GM23338 (cell line): Measurements from ENCODE around the gene UTS2R. TPM values are rescaled to one million over a fixed set of nuclear protein-coding genes. Genes with fewer than 3 reads are reported as not detected.

Experiments
- ATAC-seq: fragments of 200-7000 bp; cut with Tn5 transposase; 3 replicates; pipeline ENCODE4 v1.9.1; 2020
- DNase-seq: peaks from one replicate; pipeline ENCODE4 v3.0.0-alpha.2; 2015; ENCODE audit warnings: low spot score
- H2AFZ ChIP-seq: fragments of 200-600 bp; sonication (generic); 2 replicates; pipeline ENCODE4 v1.8.0; 2016; ENCODE audit warnings: antibody characterized with exemption, mild to moderate bottlenecking, moderate library complexity
- H3F3A ChIP-seq: fragments of 200-600 bp; sonication (generic); replicated peaks from 2 replicates; pipeline ENCODE4 v1.8.0; 2017; ENCODE audit warnings: antibody characterized with exemption, mixed run types, low read depth
- H3K27ac ChIP-seq: fragments of 200-600 bp; sonication (generic); 2 replicates; pipeline ENCODE4 v1.6.1; 2016; ENCODE audit warnings: low read depth
- H3K27me3 ChIP-seq: fragments of 200-600 bp; sonication (generic); 2 replicates; pipeline ENCODE4 v1.8.0; 2016; ENCODE audit warnings: mild to moderate bottlenecking, mixed run types, moderate library complexity; ENCODE audit not compliant: insufficient read depth
- H3K36me3 ChIP-seq: fragments of 200-600 bp; sonication (generic); 2 replicates; pipeline ENCODE4 v1.8.0; 2016; ENCODE audit warnings: mild to moderate bottlenecking; ENCODE audit not compliant: insufficient read depth
- H3K4me1 ChIP-seq: fragments of 200-600 bp; sonication (generic); 2 replicates; pipeline ENCODE4 v1.8.0; 2016; ENCODE audit warnings: mild to moderate bottlenecking, moderate library complexity; ENCODE audit not compliant: insufficient read depth
- H3K4me2 ChIP-seq: fragments of 200-600 bp; sonication (generic); 2 replicates; pipeline ENCODE4 v1.7.1; 2017; ENCODE audit warnings: mixed run types
- H3K4me3 ChIP-seq: fragments of 200-600 bp; sonication (generic); 2 replicates; pipeline ENCODE4 v1.6.1; 2016; ENCODE audit warnings: mixed run types
- H3K79me2 ChIP-seq: fragments of 200-600 bp; sonication (generic); replicated peaks from 2 replicates; pipeline ENCODE4 v1.8.0; 2017; ENCODE audit warnings: mild to moderate bottlenecking; ENCODE audit not compliant: insufficient read depth
- H3K9me2 ChIP-seq: fragments of 200-600 bp; sonication (generic); 2 replicates; pipeline ENCODE4 v1.8.0; 2017; ENCODE audit not compliant: insufficient read depth
- H4K20me1 ChIP-seq: fragments of 200-600 bp; sonication (generic); replicated peaks from 2 replicates; pipeline ENCODE4 v1.8.0; 2017; ENCODE audit warnings: mild to moderate bottlenecking; ENCODE audit not compliant: insufficient read depth
- H3K27ac Mint-ChIP-seq: 2 replicates; pipeline ENCODE4 v1.8.0; 2020; ENCODE audit warnings: inconsistent platforms, mild to moderate bottlenecking, moderate library complexity, mixed read lengths
- H3K27me3 Mint-ChIP-seq: 3 replicates; pipeline ENCODE4 v1.8.0; 2022; ENCODE audit warnings: low read depth, mild to moderate bottlenecking, moderate library complexity, mixed read lengths, inconsistent platforms; ENCODE audit not compliant: insufficient read depth, poor library complexity
- H3K36me3 Mint-ChIP-seq: 3 replicates; pipeline ENCODE4 v1.8.0; 2021; ENCODE audit warnings: low read depth, mild to moderate bottlenecking, inconsistent platforms, moderate library complexity, mixed read lengths
- H3K4me1 Mint-ChIP-seq: 3 replicates; pipeline ENCODE4 v1.8.0; 2020; ENCODE audit warnings: mild to moderate bottlenecking, inconsistent platforms, mixed read lengths
- H3K4me3 Mint-ChIP-seq: 3 replicates; pipeline ENCODE4 v1.8.0; 2021; ENCODE audit warnings: moderate library complexity, mild to moderate bottlenecking, inconsistent platforms, mixed read lengths
- H3K9me3 Mint-ChIP-seq: 3 replicates; pipeline ENCODE4 v1.8.0; 2020; ENCODE audit warnings: moderate library complexity, mild to moderate bottlenecking, inconsistent platforms, mixed read lengths
- CREB1 ChIP-seq: fragments of 250-450 bp; sonication (Bioruptor Pico); IDR thresholded peaks from 2 replicates; pipeline ENCODE4 v1.5.0; 2020; ENCODE audit warnings: low read depth, mild to moderate bottlenecking, moderate library complexity
- ETS1 ChIP-seq: IDR thresholded peaks from 2 replicates; pipeline ENCODE4 v1.6.1; 2016; ENCODE audit warnings: antibody characterized with exemption
- EZH2 ChIP-seq: fragments of 200-600 bp; sonication (generic); IDR thresholded peaks from one replicate; pipeline ENCODE4 v1.8.0; 2017; ENCODE audit warnings: antibody characterized with exemption, mild to moderate bottlenecking, low read depth; ENCODE audit not compliant: unreplicated experiment
- EZH2phosphoT487 ChIP-seq: fragments of 200-600 bp; sonication (generic); IDR thresholded peaks from one replicate; pipeline ENCODE4 v1.8.1; 2018; ENCODE audit warnings: antibody characterized with exemption; ENCODE audit not compliant: unreplicated experiment
- JUNB ChIP-seq: IDR thresholded peaks from one replicate; pipeline ENCODE4 v1.6.1; 2016; ENCODE audit warnings: antibody characterized with exemption; ENCODE audit not compliant: unreplicated experiment
- NANOG ChIP-seq: IDR thresholded peaks from 2 replicates; pipeline ENCODE4 v1.6.1; 2016; ENCODE audit warnings: antibody characterized with exemption, borderline replicate concordance
- POLR2AphosphoS5 ChIP-seq: IDR thresholded peaks from 2 replicates; pipeline ENCODE4 v1.6.1; 2016; ENCODE audit warnings: antibody characterized with exemption, low read depth
- STAT1 ChIP-seq: IDR thresholded peaks from one replicate; pipeline ENCODE4 v1.6.1; 2016; ENCODE audit warnings: antibody characterized with exemption; ENCODE audit not compliant: unreplicated experiment
- ZNF114 ChIP-seq: fragments of 250-450 bp; sonication (Bioruptor Pico); IDR thresholded peaks from 2 replicates; pipeline ENCODE4 v1.5.0; 2020; ENCODE audit warnings: mild to moderate bottlenecking, moderate library complexity
- ZNF331 ChIP-seq: fragments of 250-450 bp; sonication (Bioruptor Pico); IDR thresholded peaks from 2 replicates; pipeline ENCODE4 v1.5.0; 2020; ENCODE audit warnings: low read depth, mild to moderate bottlenecking, moderate library complexity
- polyA plus RNA-seq: library from polyadenylated mRNA; unstranded; fragments of >200 nt; fragmentation: Nextera tagmentation; extraction: Ambion mirVana; gene quantifications from 2 replicates; pipeline ENCODE4 v1.2.1, GENCODE V29; 2016
- total RNA-seq: library from RNA; depleted of rRNA; stranded (reverse); fragments of >200 nt; shearing (Covaris generic); gene quantifications from 2 replicates; pipeline ENCODE4 v1.2.3, GENCODE V29; 2014
- TF ChIP-seq, protein P1 (sequence below): IDR thresholded peaks from one replicate; pipeline ENCODE4 v1.6.1; 2018; ENCODE audit warnings: antibody characterized with exemption; ENCODE audit not compliant: unreplicated experiment
- TF ChIP-seq, protein P2 (sequence below): fragments of 250-450 bp; sonication (Bioruptor Pico); IDR thresholded peaks from 2 replicates; pipeline ENCODE4 v1.5.0; 2020; ENCODE audit warnings: mild to moderate bottlenecking, moderate library complexity
- TF ChIP-seq, protein P3 (sequence below), 2 experiments: fragments of 200-600 bp in 1 of 2; sonication (generic) in 1 of 2; conservative IDR thresholded peaks; 2 replicates each; pipeline versions ENCODE4 v1.5.1 to v1.6.1; 2016 to 2017; ENCODE audit warnings: antibody characterized with exemption in 2 of 2, low read depth in 2 of 2, mild to moderate bottlenecking in 2 of 2, moderate library complexity in 1 of 2

Gene UTS2R
- total and polyA plus RNA-seq, 2 experiments from 2014 or later: 0.49 TPM; not detected in 1

- Histone ChIP-seq H3F3A (no peaks in the 10 kb centered on the region), H3K27ac (no peak overlapping the region), H3K79me2 (no peaks in the 10 kb centered on the region), H3K4me3 (no peak overlapping the region), H3K4me2 (no peak overlapping the region), H2AFZ (no peak overlapping the region), H3K4me1 (no peaks in the 10 kb centered on the region), H4K20me1 (no peaks in the 10 kb centered on the region), H3K27me3 (no peaks in the 10 kb centered on the region), H3K36me3 (no peaks in the 10 kb centered on the region), H3K9me2 (no peaks in the 10 kb centered on the region)
- ATAC-seq (no peak), DNase-seq (no peak)
- Mint-ChIP-seq H3K27ac (no peak overlapping the region), H3K36me3 (no peaks in the 10 kb centered on the region), H3K9me3 (no peaks in the 10 kb centered on the region; the same call in 2 of the 3 replicates), H3K4me1 (peaks cover 6% of the 10 kb centered on the region), H3K27me3 (peaks cover 20% of the 10 kb centered on the region), H3K4me3 (no peak overlapping the region)
- TF ChIP-seq ZNF331 (CRISPR knock-in tag) (no peak), ZNF114 (no peak), CREB1 (CRISPR knock-in tag) (no peak), STAT1 (no peak), EZH2phosphoT487 (no peak), ETS1 (no peak), POLR2AphosphoS5 (no peak), EZH2 (no peak), JUNB (no peak), NANOG (no peak)
- TF ChIP-seq, protein P1, sequence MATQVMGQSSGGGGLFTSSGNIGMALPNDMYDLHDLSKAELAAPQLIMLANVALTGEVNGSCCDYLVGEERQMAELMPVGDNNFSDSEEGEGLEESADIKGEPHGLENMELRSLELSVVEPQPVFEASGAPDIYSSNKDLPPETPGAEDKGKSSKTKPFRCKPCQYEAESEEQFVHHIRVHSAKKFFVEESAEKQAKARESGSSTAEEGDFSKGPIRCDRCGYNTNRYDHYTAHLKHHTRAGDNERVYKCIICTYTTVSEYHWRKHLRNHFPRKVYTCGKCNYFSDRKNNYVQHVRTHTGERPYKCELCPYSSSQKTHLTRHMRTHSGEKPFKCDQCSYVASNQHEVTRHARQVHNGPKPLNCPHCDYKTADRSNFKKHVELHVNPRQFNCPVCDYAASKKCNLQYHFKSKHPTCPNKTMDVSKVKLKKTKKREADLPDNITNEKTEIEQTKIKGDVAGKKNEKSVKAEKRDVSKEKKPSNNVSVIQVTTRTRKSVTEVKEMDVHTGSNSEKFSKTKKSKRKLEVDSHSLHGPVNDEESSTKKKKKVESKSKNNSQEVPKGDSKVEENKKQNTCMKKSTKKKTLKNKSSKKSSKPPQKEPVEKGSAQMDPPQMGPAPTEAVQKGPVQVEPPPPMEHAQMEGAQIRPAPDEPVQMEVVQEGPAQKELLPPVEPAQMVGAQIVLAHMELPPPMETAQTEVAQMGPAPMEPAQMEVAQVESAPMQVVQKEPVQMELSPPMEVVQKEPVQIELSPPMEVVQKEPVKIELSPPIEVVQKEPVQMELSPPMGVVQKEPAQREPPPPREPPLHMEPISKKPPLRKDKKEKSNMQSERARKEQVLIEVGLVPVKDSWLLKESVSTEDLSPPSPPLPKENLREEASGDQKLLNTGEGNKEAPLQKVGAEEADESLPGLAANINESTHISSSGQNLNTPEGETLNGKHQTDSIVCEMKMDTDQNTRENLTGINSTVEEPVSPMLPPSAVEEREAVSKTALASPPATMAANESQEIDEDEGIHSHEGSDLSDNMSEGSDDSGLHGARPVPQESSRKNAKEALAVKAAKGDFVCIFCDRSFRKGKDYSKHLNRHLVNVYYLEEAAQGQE: no peak
- TF ChIP-seq, protein P2, sequence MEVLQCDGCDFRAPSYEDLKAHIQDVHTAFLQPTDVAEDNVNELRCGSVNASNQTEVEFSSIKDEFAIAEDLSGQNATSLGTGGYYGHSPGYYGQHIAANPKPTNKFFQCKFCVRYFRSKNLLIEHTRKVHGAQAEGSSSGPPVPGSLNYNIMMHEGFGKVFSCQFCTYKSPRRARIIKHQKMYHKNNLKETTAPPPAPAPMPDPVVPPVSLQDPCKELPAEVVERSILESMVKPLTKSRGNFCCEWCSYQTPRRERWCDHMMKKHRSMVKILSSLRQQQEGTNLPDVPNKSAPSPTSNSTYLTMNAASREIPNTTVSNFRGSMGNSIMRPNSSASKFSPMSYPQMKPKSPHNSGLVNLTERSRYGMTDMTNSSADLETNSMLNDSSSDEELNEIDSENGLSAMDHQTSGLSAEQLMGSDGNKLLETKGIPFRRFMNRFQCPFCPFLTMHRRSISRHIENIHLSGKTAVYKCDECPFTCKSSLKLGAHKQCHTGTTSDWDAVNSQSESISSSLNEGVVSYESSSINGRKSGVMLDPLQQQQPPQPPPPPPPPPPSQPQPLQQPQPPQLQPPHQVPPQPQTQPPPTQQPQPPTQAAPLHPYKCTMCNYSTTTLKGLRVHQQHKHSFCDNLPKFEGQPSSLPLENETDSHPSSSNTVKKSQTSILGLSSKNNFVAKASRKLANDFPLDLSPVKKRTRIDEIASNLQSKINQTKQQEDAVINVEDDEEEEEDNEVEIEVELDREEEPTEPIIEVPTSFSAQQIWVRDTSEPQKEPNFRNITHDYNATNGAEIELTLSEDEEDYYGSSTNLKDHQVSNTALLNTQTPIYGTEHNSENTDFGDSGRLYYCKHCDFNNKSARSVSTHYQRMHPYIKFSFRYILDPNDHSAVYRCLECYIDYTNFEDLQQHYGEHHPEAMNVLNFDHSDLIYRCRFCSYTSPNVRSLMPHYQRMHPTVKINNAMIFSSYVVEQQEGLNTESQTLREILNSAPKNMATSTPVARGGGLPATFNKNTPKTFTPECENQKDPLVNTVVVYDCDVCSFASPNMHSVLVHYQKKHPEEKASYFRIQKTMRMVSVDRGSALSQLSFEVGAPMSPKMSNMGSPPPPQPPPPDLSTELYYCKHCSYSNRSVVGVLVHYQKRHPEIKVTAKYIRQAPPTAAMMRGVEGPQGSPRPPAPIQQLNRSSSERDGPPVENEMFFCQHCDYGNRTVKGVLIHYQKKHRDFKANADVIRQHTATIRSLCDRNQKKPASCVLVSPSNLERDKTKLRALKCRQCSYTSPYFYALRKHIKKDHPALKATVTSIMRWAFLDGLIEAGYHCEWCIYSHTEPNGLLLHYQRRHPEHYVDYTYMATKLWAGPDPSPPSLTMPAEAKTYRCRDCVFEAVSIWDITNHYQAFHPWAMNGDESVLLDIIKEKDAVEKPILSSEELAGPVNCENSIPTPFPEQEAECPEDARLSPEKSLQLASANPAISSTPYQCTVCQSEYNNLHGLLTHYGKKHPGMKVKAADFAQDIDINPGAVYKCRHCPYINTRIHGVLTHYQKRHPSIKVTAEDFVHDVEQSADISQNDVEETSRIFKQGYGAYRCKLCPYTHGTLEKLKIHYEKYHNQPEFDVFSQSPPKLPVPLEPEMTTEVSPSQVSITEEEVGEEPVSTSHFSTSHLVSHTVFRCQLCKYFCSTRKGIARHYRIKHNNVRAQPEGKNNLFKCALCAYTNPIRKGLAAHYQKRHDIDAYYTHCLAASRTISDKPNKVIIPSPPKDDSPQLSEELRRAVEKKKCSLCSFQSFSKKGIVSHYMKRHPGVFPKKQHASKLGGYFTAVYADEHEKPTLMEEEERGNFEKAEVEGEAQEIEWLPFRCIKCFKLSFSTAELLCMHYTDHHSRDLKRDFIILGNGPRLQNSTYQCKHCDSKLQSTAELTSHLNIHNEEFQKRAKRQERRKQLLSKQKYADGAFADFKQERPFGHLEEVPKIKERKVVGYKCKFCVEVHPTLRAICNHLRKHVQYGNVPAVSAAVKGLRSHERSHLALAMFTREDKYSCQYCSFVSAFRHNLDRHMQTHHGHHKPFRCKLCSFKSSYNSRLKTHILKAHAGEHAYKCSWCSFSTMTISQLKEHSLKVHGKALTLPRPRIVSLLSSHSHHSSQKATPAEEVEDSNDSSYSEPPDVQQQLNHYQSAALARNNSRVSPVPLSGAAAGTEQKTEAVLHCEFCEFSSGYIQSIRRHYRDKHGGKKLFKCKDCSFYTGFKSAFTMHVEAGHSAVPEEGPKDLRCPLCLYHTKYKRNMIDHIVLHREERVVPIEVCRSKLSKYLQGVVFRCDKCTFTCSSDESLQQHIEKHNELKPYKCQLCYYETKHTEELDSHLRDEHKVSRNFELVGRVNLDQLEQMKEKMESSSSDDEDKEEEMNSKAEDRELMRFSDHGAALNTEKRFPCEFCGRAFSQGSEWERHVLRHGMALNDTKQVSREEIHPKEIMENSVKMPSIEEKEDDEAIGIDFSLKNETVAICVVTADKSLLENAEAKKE (CRISPR knock-in tag): no peak
- TF ChIP-seq, protein P3, sequence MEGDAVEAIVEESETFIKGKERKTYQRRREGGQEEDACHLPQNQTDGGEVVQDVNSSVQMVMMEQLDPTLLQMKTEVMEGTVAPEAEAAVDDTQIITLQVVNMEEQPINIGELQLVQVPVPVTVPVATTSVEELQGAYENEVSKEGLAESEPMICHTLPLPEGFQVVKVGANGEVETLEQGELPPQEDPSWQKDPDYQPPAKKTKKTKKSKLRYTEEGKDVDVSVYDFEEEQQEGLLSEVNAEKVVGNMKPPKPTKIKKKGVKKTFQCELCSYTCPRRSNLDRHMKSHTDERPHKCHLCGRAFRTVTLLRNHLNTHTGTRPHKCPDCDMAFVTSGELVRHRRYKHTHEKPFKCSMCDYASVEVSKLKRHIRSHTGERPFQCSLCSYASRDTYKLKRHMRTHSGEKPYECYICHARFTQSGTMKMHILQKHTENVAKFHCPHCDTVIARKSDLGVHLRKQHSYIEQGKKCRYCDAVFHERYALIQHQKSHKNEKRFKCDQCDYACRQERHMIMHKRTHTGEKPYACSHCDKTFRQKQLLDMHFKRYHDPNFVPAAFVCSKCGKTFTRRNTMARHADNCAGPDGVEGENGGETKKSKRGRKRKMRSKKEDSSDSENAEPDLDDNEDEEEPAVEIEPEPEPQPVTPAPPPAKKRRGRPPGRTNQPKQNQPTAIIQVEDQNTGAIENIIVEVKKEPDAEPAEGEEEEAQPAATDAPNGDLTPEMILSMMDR (conservative IDR thresholded peaks at IDR 0.05; ENCODE audit: low read depth in 2 of 2): no peak
These were observed 11.8 kb downstream of the UTS2R start for GRCh38 chr17:82383411-82383810.
